ENCODE data around the gene UGT3A1.
"Not testable (repeated sequence)": the region's sequence is repeated elsewhere in the genome, so short reads cannot be mapped to it uniquely, and the experiment has no call there.

Gene UGT3A1

GRCh38 chr5:35990941-35991611 is at the start of gene UGT3A1:
TSS of gene UGT3A1 (minus strand) at chr5:35991390. CDS start at chr5:35991240, 150 bp downstream.
- no peak for DNase-seq

- no peak for DNase-seq
Observed at GRCh38 chr5:36035696-36036095, 44.5 kb upstream of the UGT3A1 start.

GRCh38 chr5:36034536-36035134 is 43.4 kb upstream of the UGT3A1 start:
- DNase-seq: not testable (repeated sequence)

GRCh38 chr5:36033486-36033885 is 42.3 kb upstream of the UGT3A1 start:
- DNase-seq: no peak

- no peak for DNase-seq
Observed at GRCh38 chr5:36033047-36033446, 41.9 kb upstream of the UGT3A1 start.

GRCh38 chr5:36031223-36031622 is 40.0 kb upstream of the UGT3A1 start:
- no peak for DNase-seq

GRCh38 chr5:36029914-36030313 is 38.7 kb upstream of the UGT3A1 start:
- no peak for DNase-seq

GRCh38 chr5:36028816-36029465 is 37.8 kb upstream of the UGT3A1 start:
- no peak for DNase-seq

GRCh38 chr5:36027711-36028110 is 36.5 kb upstream of the UGT3A1 start:
- no peak for DNase-seq

GRCh38 chr5:36026706-36027465 is 35.7 kb upstream of the UGT3A1 start:
- no peak for DNase-seq

GRCh38 chr5:36022246-36022645 is 31.1 kb upstream of the UGT3A1 start:
- not testable (repeated sequence) for DNase-seq

GRCh38 chr5:36019584-36019983 is 28.4 kb upstream of the UGT3A1 start:
- not testable (repeated sequence) for DNase-seq

GRCh38 chr5:36017622-36018021 is 26.4 kb upstream of the UGT3A1 start:
- no peak for DNase-seq

GRCh38 chr5:36017004-36017403 is 25.8 kb upstream of the UGT3A1 start:
- no peak for DNase-seq

- DNase-seq: no peak
Observed at GRCh38 chr5:36013182-36013581, 22.0 kb upstream of the UGT3A1 start.

- no peak for DNase-seq
Observed at GRCh38 chr5:36009698-36010097, 18.5 kb upstream of the UGT3A1 start.

GRCh38 chr5:36007366-36007765 is 16.2 kb upstream of the UGT3A1 start:
- DNase-seq: no peak

- no peak for DNase-seq
Observed at GRCh38 chr5:36006163-36006562, 15.0 kb upstream of the UGT3A1 start.

- no peak for DNase-seq
Observed at GRCh38 chr5:36001032-36001431, 9.8 kb upstream of the UGT3A1 start.

GRCh38 chr5:35999547-35999946 is 8.4 kb upstream of the UGT3A1 start:
- DNase-seq: no peak

- DNase-seq: no peak
Observed at GRCh38 chr5:35996076-35996475, 4.9 kb upstream of the UGT3A1 start.

- no peak for DNase-seq
Observed at GRCh38 chr5:35990520-35990919, 670 bp downstream of the UGT3A1 start.

GRCh38 chr5:35988529-35988928 is 2.7 kb downstream of the UGT3A1 start:
- no peak for DNase-seq

GRCh38 chr5:35987776-35988175 is 3.4 kb downstream of the UGT3A1 start:
- DNase-seq: no peak
